AG04450 (cell line): ENCODE results near the gene DARS1. TPM values are rescaled to one million over a fixed set of nuclear protein-coding genes. Genes with fewer than 3 reads are reported as not detected.

Experiments used
- CTCF ChIA-PET: fragments of 300-600, 350-600 bp; formaldehyde crosslinking; extraction: SDS; loops from one replicate; lab custom pipeline; 2022; ENCODE audit warnings: antibody characterized with exemption, inconsistent platforms; lab: Charles Lee
- POLR2A ChIA-PET: fragments of 350-600 bp; formaldehyde crosslinking; extraction: SDS; loops from one replicate; lab custom pipeline; 2021; ENCODE audit warnings: antibody characterized with exemption, inconsistent platforms; lab: Yijun Ruan, JAX
- DNase-seq: peaks from one replicate; pipeline ENCODE4 v3.0.0-alpha.2; 2011; ENCODE audit warnings: low read depth, low spot score
- H3K27ac ChIP-seq: one replicate; pipeline ENCODE4 v1.5.1; 2012; ENCODE audit warnings: low read depth, low read length, control low read depth
- H3K27me3 ChIP-seq: one replicate; pipeline ENCODE4 v1.6.0; 2012; ENCODE audit warnings: low read length; ENCODE audit not compliant: control insufficient read depth, insufficient read depth
- H3K4me3 ChIP-seq: 2 replicates; pipeline ENCODE4 v1.5.1; 2011; ENCODE audit warnings: mild to moderate bottlenecking, low read depth, low read length, control low read depth
- H3K9me3 ChIP-seq: 2 replicates; pipeline ENCODE4 v1.5.1; 2012; ENCODE audit warnings: low read length; ENCODE audit not compliant: control insufficient read depth, insufficient read depth
- CTCF ChIP-seq: IDR thresholded peaks from 2 replicates; pipeline ENCODE4 v1.5.1; 2011; ENCODE audit warnings: low read depth, low read length, control low read depth, inconsistent platforms
- polyA plus RNA-seq: library from polyadenylated mRNA; depleted of rRNA; stranded (reverse); fragments of >200 nt; gene quantifications from 2 replicates; pipeline ENCODE4 v1.2.3, GENCODE V29; 2011

Gene DARS1
- polyA plus RNA-seq, 1 experiment = 91.6 TPM

DNA sequence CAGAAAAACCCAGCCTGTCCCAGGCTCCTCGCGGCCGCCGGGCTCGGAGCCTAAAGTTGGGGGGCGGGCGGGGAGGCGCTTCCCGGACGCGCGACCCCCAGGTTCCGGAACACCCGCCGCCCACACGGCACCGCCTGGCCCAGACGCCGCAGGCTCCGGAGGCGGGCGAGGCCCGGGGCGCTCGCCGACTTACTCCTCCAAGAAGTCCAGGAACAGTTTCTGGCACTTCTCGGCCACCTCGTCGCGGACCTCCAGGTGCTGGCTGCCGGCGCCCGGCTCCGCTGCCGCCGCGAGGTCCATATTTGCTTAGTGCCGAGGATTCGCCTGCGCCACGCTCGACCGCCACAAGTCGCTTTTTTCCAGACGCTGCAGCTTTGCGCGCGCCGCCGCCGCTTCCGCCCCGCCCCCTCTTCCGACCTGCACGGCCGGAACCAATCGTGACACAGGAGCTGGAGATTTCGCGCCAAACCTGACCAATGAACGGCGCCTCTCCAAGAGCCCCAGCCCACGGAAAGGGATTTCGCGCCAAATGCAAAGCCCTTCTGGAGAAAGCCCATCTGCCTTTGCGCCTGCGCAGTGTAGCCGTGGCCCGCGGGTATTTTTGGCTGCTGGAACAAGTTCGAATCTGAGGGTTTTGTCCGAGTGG lies 109.2 kb downstream of the DARS1 start, which contains the start of gene MCM6:
TSS of gene MCM6 (minus strand) at position 378 of the 646 bp plus-strand sequence. CDS start at position 300, 78 bp downstream.
- POLR2A ChIA-PET = interaction anchor here (0.6 kb wide), 1 partner anchor 50 kb away, joined by 3 read pairs; no protein-coding TSS in a partner anchor
- peak within 1 kb of the TSS; percentile 76 for H3K4me3 ChIP-seq
- no peaks in the 10 kb centered on the region for H3K27me3 ChIP-seq
- H3K27ac ChIP-seq = peak within 1 kb of the TSS; percentile 80
- TF ChIP-seq CTCF = no peak
- peak; percentile 98 for DNase-seq
- CTCF ChIA-PET = interaction anchor here (0.6 to 1.4 kb wide), 3 partner anchors 10 to 366 kb away, joined by 3 to 8 read pairs (median 3); no protein-coding TSS in a partner anchor
- H3K9me3 ChIP-seq = no peaks in the 10 kb centered on the region; the same call in 1 of the 2 replicates

DNA sequence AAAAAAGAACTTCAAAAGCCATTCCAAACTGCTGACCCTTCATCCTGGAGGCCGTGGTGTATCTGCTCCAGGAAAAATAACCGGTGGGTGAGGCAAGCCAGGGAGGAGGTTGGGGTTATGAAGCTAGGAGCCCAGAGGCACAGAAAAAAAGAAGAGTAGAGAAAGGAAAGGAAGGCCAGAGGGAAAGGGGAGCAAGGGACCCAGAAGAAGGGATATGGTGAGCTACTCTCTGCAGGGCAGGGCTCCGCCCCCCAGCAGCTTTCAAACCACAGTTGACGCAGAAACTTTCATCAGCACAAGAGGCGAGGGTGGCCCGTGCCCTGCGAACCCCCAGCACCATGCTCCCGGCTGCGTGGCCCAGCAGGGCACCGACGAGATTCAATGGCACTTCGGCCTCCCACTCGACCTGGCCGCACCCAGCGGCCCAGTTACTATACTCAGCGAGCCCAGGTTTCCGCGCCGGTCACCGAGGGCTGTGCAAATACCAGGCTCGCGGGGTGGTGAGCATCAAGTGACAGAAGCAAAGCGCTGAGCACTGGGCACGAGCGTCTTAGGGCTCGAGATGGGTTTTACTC lies 109.8 kb downstream of the DARS1 start:
- ChIA-PET POLR2A (no interaction called here), CTCF (interaction anchor here (1.2 to 1.4 kb wide), 2 partner anchors 10 to 78 kb away, joined by 3 read pairs; no protein-coding TSS in a partner anchor)
- TF ChIP-seq CTCF = no peak
- Histone ChIP-seq H3K27me3 (no peaks in the 10 kb centered on the region), H3K9me3 (no peaks in the 10 kb centered on the region; the same call in 1 of the 2 replicates), H3K27ac (peak overlapping the region; percentile 80), H3K4me3 (peak overlapping the region; percentile 76)
- DNase-seq = peak; percentile 11

- H3K4me3 ChIP-seq = peak overlapping the region; percentile 76
- H3K9me3 ChIP-seq = no peaks in the 10 kb centered on the region; the same call in 1 of the 2 replicates
- CTCF ChIA-PET = interaction anchor here (1.2 kb wide), 1 partner anchor 39 kb away, joined by 4 read pairs; no protein-coding TSS in a partner anchor
- TF ChIP-seq CTCF = no peak
- DNase-seq = no peak
- H3K27ac ChIP-seq = no peak overlapping the region
- POLR2A ChIA-PET = no interaction called here
- no peaks in the 10 kb centered on the region for H3K27me3 ChIP-seq
Observed at GRCh38 chr2:135874777-135875365, 110.6 kb downstream of the DARS1 start.

DNA sequence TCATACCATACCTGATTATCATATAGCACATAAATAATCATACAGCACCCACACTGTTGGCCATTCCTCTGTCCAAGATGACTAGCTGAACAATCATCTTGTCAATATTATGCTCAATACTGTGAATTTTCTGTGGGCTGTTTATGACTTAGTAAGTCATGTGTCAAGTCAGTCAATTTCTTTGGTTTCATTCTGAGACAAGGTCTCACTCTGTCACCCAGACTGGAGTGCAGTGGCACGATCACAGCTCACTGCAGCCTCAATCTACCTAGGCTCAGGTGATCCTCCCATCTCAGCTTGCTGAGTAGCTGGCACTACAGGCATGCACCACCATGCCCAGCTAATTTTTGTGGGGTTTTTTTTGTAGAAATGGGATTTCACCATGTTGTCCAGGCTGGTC lies 114.9 kb downstream of the DARS1 start:
- no peak for TF ChIP-seq CTCF
- Histone ChIP-seq H3K27ac (no peak overlapping the region), H3K4me3 (no peak overlapping the region), H3K9me3 (no peaks in the 10 kb centered on the region; the same call in 1 of the 2 replicates), H3K27me3 (no peaks in the 10 kb centered on the region)
- ChIA-PET POLR2A (no interaction called here), CTCF (no interaction called here)
- no peak for DNase-seq
